Renal cortex interstitium (tissue), 3 donors: ENCODE measurements around the gene GGTLC1. TPM values are rescaled to one million over a fixed set of nuclear protein-coding genes. Genes with fewer than 3 reads are reported as not detected.

ENCODE experiments used
- polyA plus RNA-seq, 3 donors: library from polyadenylated mRNA; unstranded; fragments of 120-200 nt; gene quantifications; one replicate each; pipeline ENCODE4 v1.2.1, GENCODE V29; 2013; ENCODE audit not compliant: insufficient read length in 3 of 3

Gene GGTLC1
- polyA plus RNA-seq, 3 donors: 0.14 TPM; not detected in 2

Other genes with a start within 250 kb of the GGTLC1 start
- under 1 TPM in 1 of 3 donors, not detected in 2; 0.47 TPM for gene CST1, start 237.8 kb downstream of the GGTLC1 start, polyA plus RNA-seq
- under 1 TPM in 1 of 3 donors, not detected in 2; 0.14 TPM for gene CST2, start 162.1 kb downstream of the GGTLC1 start, polyA plus RNA-seq
- gene CST5, start 109.0 kb downstream of the GGTLC1 start, polyA plus RNA-seq: under 1 TPM; 0.25 to 0.55 (median 0.39) TPM